Skin epidermis (tissue), 12 donors: ENCODE measurements around the gene MAP7.
"Not testable (repeated sequence)": the region's sequence is repeated elsewhere in the genome, so short reads cannot be mapped to it uniquely, and the experiment has no call there.

Experiments
- H3K27ac ChIP-seq, 21 experiments: fragments of 200-600 bp; sonication (generic) in 11 of 21; one replicate each; pipeline ENCODE4 v1.5.0; 2020; ENCODE audit warnings: mild to moderate bottlenecking in 3 of 21, inconsistent platforms in 2 of 21, moderate library complexity in 2 of 21
- H3K4me3 ChIP-seq, 7 experiments: fragments of 200-600 bp; sonication (generic) in 2 of 7; one replicate each; pipeline ENCODE4 v1.5.0; 2020; ENCODE audit warnings: inconsistent platforms in 2 of 7, mild to moderate bottlenecking in 2 of 7, moderate library complexity in 1 of 7

Gene MAP7

GRCh38 chr6:136486357-136486756 is 63.9 kb downstream of the MAP7 start:
- H3K27ac ChIP-seq, result peak overlapping the region in 1 of 21 experiments; percentile 42
- H3K4me3 ChIP-seq, result no peak overlapping the region

- Histone ChIP-seq H3K4me3 (no peak overlapping the region), H3K27ac (no peak overlapping the region)
These were observed 66.3 kb downstream of the MAP7 start for GRCh38 chr6:136483906-136484305.

GRCh38 chr6:136483005-136483404 is 67.2 kb downstream of the MAP7 start:
- H3K27ac ChIP-seq, H3K4me3 ChIP-seq: not testable (repeated sequence)

- Histone ChIP-seq H3K4me3 (no peak overlapping the region), H3K27ac (no peak overlapping the region)
These were observed 72.7 kb downstream of the MAP7 start for GRCh38 chr6:136477548-136477947.

GRCh38 chr6:136475686-136476085 is 74.5 kb downstream of the MAP7 start:
- H3K27ac ChIP-seq, result no peak overlapping the region
- H3K4me3 ChIP-seq, result no peak overlapping the region

GRCh38 chr6:136474241-136474640 is 76.0 kb downstream of the MAP7 start:
- Histone ChIP-seq H3K27ac (no peak overlapping the region), H3K4me3 (no peak overlapping the region)

- H3K27ac ChIP-seq, result no peak overlapping the region
These were observed 78.3 kb downstream of the MAP7 start for GRCh38 chr6:136471922-136472321.

GRCh38 chr6:136471372-136471771 is 78.8 kb downstream of the MAP7 start:
- Histone ChIP-seq H3K4me3 (no peak overlapping the region), H3K27ac (no peak overlapping the region)

More at GRCh38 chr6:136471922-136472321, 78.3 kb downstream of the MAP7 start:
- no peak overlapping the region for H3K4me3 ChIP-seq

- H3K27ac ChIP-seq, result no peak overlapping the region
These were observed 80.2 kb downstream of the MAP7 start for GRCh38 chr6:136470044-136470443.

GRCh38 chr6:136469154-136469553 is 81.1 kb downstream of the MAP7 start:
- Histone ChIP-seq H3K27ac (no peak overlapping the region), H3K4me3 (no peak overlapping the region)

More at GRCh38 chr6:136470044-136470443, 80.2 kb downstream of the MAP7 start:
- no peak overlapping the region for H3K4me3 ChIP-seq

GRCh38 chr6:136468711-136469110 is 81.5 kb downstream of the MAP7 start:
- Histone ChIP-seq H3K4me3 (no peak overlapping the region), H3K27ac (no peak overlapping the region)

- no peak overlapping the region for H3K27ac ChIP-seq
- no peak overlapping the region for H3K4me3 ChIP-seq
These were observed 83.0 kb downstream of the MAP7 start for GRCh38 chr6:136467186-136467585.

- Histone ChIP-seq H3K4me3 (no peak overlapping the region), H3K27ac (no peak overlapping the region)
These were observed 83.4 kb downstream of the MAP7 start for GRCh38 chr6:136466777-136467176.

- Histone ChIP-seq H3K4me3 (no peak overlapping the region), H3K27ac (no peak overlapping the region)
These were observed 84.4 kb downstream of the MAP7 start for GRCh38 chr6:136465766-136466303.

- Histone ChIP-seq H3K27ac (no peak overlapping the region), H3K4me3 (no peak overlapping the region)
These were observed 85.3 kb downstream of the MAP7 start for GRCh38 chr6:136464874-136465273.

GRCh38 chr6:136464148-136464547 is 86.1 kb downstream of the MAP7 start:
- no peak overlapping the region for H3K4me3 ChIP-seq
- no peak overlapping the region for H3K27ac ChIP-seq

- Histone ChIP-seq H3K4me3 (no peak overlapping the region), H3K27ac (no peak overlapping the region)
These were observed 86.5 kb downstream of the MAP7 start for GRCh38 chr6:136463743-136464142.

- H3K4me3 ChIP-seq, result no peak overlapping the region
- no peak overlapping the region for H3K27ac ChIP-seq
These were observed 103.5 kb downstream of the MAP7 start for GRCh38 chr6:136446579-136447187.

GRCh38 chr6:136446145-136446544 is 104.1 kb downstream of the MAP7 start:
- Histone ChIP-seq H3K27ac (no peak overlapping the region), H3K4me3 (no peak overlapping the region)

- no peak overlapping the region for H3K27ac ChIP-seq
- no peak overlapping the region for H3K4me3 ChIP-seq
These were observed 105.2 kb downstream of the MAP7 start for GRCh38 chr6:136445063-136445462.

GRCh38 chr6:136440203-136440602 is 110.0 kb downstream of the MAP7 start:
- H3K27ac ChIP-seq, result peak overlapping the region in 2 of 21 experiments; percentile 0 to 39
- H3K4me3 ChIP-seq, result no peak overlapping the region
